Measurements from ENCODE around the gene BMPR1B. TPM values are rescaled to one million over a fixed set of nuclear protein-coding genes. Genes with fewer than 3 reads are reported as not detected.

BMPR1B gene
- total RNA-seq, 1 experiment from 2014 or later: not detected

- no peak for TF ChIP-seq EGR1 (IDR thresholded peaks at IDR 0.05; ENCODE audit: low read depth)
These were observed at the start of gene BMPR1B (continued) for GRCh38 chr4:94757192-94758140.

- Histone ChIP-seq H3K27me3 (ENCODE audit: insufficient read depth, low read length) (no peaks in the 10 kb centered on the region), H3K9me3 (ENCODE audit: control insufficient read depth in 1 of 2, insufficient read depth in 1 of 2, low read depth in 1 of 2, low read length in 2 of 2) (no peaks in the 10 kb centered on the region), H3K9me2 (ENCODE audit: insufficient read depth) (no peaks in the 10 kb centered on the region), H3K36me3 (ENCODE audit: control insufficient read depth in 1 of 2, insufficient read depth in 2 of 2, low read length in 2 of 2) (no peaks in the 10 kb centered on the region), H3K79me2 (ENCODE audit: insufficient read depth, low read length) (no peaks in the 10 kb centered on the region), H4K20me1 (ENCODE audit: insufficient read depth) (no peaks in the 10 kb centered on the region), H3K9ac (ENCODE audit: low read length) (no peak overlapping the region), H2AFZ (ENCODE audit: low read depth, low read length, poor library complexity, severe bottlenecking) (no peak overlapping the region), H3K4me2 (ENCODE audit: low read length) (no peak overlapping the region), H3K4me1 (ENCODE audit: control insufficient read depth in 1 of 2, insufficient read depth in 2 of 2, low read length in 2 of 2) (no peaks in the 10 kb centered on the region), H3K27ac (ENCODE audit: low read depth, low read length) (no peak overlapping the region), H3K4me3 (replicated peaks in 1 of 2; ENCODE audit: low read depth in 1 of 2, low read length in 2 of 2) (no peak overlapping the region)
- no peak for TF ChIP-seq CTCF (IDR thresholded peaks at IDR 0.05 in 2 of 3, conservative IDR thresholded peaks at IDR 0.05 in 1 of 3; ENCODE audit: borderline replicate concordance in 1 of 3, insufficient read depth in 1 of 3, low read depth in 2 of 3, low read length in 2 of 3)
- no peak for TF ChIP-seq SP1 (IDR thresholded peaks at IDR 0.05; ENCODE audit: low read depth)
- TF ChIP-seq ZBTB33 (IDR thresholded peaks at IDR 0.05; ENCODE audit: extremely low read depth, insufficient replicate concordance, low read length): no peak
- intact Hi-C loops (cut with micrococcal nuclease): loop anchor here (10.0 kb wide), 1 partner anchor 307 kb away; no protein-coding TSS in a partner anchor
- DNase-seq (ENCODE audit: low read depth, low spot score) (no peak), ATAC-seq (no peak)
- RAD21 ChIA-PET (ENCODE audit: low non-redundant PET in 1 of 2, low total read pairs in 2 of 2, uncharacterized antibody in 2 of 2, unreplicated experiment in 2 of 2): no interaction called here
- CTCF ChIA-PET: no interaction called here
- POLR2A ChIA-PET: no interaction called here
- no TSS peak for BruUV-seq (replicated peaks)
These were observed 46.1 kb upstream of the BMPR1B start for GRCh38 chr4:94711635-94712034.

Measured in HCT116 (cell line).